GM13976 (cell line): ENCODE results near the gene PDE6G.

Source experiments
- DNase-seq: peaks from one replicate; pipeline ENCODE4 v3.0.0; 2012; ENCODE audit warnings: low spot score
- in situ Hi-C: fragments of 300-500 bp; cut with MboI; formaldehyde crosslinking; loops from one replicate; pipeline ENCODE4 v1.12.0; 2022; ENCODE audit warnings: low sequenced_read_pairs, mixed read lengths, inconsistent platforms; ENCODE audit not compliant: unreplicated experiment
- TF ChIP-seq, protein P1 (sequence below): IDR thresholded peaks from 2 replicates; pipeline ENCODE4 v1.5.1; 2012; ENCODE audit warnings: borderline replicate concordance, mild to moderate bottlenecking; ENCODE audit not compliant: insufficient read depth; ENCODE audit errors: extremely low read depth, missing control alignments, control extremely low read depth

PDE6G gene

DNA sequence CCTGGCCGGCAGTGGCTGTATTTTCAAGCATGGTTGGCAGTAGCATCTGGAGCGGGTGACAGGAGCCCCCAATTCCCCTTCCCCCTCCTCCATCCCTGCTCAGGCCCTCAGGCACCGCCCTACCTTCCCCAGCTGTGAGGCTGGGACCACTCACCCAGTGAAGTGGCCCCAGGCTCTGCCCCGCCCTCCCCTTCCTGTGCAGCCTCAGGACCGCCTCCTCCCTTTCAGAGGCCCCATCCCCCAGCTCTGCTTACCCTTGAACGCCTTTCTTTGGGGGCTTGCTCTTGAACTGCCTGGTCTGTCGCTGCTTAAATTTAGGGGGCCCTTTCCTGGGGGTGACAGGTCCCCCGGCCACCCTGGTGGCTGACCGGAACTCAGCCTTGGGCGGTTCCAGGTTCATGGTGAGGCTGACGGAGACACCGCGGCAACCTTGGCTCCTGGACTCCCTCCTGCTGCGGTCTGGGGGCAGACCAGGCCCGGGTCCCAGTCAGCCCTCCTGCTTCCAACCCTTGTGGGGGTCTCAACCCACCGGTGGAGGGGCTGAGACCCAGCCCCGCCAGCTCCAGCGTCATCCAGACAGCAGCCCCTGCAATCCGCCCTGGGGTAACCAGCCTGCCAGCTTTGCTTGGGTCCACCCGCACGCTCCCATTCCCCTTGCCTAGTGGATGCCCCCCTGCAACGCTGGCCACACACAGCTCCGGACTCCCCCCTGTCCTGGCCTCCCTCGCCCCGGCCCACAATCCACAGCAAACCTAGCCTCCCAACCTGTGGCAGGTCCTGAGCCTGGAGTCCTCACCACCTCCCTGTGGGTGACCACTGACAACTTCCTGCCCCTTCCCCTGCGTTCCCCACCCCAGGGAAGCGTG lies 3.2 kb downstream of the PDE6G start:
- in situ Hi-C loops, result no loop called here
- peak; percentile 84 for DNase-seq
- TF ChIP-seq, protein P1, sequence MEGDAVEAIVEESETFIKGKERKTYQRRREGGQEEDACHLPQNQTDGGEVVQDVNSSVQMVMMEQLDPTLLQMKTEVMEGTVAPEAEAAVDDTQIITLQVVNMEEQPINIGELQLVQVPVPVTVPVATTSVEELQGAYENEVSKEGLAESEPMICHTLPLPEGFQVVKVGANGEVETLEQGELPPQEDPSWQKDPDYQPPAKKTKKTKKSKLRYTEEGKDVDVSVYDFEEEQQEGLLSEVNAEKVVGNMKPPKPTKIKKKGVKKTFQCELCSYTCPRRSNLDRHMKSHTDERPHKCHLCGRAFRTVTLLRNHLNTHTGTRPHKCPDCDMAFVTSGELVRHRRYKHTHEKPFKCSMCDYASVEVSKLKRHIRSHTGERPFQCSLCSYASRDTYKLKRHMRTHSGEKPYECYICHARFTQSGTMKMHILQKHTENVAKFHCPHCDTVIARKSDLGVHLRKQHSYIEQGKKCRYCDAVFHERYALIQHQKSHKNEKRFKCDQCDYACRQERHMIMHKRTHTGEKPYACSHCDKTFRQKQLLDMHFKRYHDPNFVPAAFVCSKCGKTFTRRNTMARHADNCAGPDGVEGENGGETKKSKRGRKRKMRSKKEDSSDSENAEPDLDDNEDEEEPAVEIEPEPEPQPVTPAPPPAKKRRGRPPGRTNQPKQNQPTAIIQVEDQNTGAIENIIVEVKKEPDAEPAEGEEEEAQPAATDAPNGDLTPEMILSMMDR, result no peak

DNA sequence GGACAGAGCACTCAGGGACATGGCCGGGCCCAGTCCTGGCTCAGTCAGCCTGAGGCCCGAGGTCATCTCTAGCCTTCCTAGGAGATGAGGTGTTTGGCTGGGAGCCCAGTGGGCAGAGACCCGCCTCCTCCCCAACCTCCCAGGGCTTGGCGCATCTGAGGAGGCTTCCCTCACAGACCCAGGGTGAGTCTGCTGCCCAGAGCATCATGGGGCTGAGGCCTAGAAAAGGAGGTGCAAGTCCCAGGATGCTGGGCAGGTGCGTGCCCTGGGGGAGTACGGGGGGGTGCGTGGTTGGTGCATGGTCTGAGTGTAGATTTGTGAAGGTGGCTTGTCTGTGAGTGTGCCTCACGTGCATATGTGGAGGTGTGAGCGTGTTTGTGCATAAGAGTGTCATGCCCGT lies 4.7 kb downstream of the PDE6G start:
- in situ Hi-C loops, result no loop called here
- TF ChIP-seq, protein P1, result no peak
- DNase-seq, result no peak

DNA sequence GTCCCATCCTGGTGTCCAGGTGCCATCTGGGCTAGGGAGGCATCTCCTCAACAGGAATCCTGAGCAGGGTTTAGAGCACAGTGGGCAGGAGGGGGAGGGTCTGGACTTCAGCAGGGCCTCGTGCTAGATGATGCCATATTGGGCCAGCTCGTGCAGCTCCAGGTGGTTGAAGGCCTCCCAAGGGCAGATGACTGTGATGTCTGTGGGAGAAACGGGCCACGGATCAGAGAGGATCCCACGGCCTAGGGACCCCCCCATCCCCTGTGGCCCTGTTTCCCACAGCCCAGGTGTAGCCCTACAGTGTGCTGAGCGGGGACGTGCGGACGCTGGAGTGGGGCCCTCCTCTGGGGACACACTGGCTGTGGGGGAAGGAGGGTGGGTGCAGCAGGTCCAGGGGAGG lies 5.4 kb downstream of the PDE6G start:
- in situ Hi-C loops, result no loop called here
- DNase-seq, result no peak

DNA sequence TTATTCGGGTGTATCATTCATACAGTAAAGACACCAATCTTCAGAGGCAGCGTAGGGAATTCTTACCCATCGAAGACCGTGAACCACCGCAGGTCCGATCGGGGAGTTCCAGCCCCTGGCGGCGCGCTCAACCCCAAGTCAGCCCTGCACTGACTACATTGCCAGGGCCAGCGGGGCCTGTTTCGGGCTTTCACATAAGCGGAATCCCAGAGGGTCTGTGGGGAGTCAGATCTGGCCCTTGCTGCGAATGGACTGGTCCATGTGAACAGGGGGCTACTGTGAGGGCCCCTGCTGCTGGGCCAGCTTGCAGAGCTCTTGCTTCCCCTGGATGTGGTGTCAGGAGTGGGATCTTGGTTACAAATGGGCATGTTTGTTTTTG lies 7.6 kb downstream of the PDE6G start:
- TF ChIP-seq, protein P1, result no peak
- no peak for DNase-seq
- in situ Hi-C loops, result no loop called here

More for the DNA sequence above, 5.4 kb downstream of the PDE6G start:
- TF ChIP-seq, protein P1, result no peak

DNA sequence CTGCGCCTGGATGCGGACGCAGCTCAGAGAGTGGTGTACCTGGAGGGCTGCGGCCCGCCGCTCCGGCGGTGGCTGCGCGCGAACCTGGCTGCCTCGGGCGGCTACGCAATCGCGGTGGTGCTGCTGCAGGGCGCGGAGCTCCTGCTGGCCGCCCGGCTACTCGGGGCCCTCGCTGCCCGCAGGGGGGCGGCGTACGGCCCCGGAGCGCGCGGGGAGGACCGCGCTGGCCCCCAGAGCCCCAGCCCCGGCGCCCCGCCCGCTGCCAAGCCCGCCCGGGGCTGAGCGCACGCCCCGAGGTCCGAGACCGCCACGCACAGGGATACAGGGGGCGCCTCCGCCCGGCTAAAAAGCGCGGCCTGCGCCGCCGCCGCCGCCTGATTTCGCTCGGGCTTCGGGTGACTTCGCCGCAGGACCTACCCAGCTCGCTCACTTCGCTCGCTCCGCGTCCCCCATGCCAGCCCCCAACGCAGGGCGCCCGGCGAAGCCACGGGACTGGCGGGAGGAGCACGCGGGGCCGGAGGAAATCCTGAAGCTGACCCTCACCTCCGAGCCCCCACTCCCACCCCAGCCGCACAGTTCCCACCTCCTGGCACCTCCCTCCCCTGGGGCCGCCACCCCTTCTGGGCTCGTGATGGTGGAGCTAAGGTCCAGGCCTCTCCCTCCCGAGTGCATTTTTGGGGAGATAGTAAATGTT lies 8.2 kb downstream of the PDE6G start:
- TF ChIP-seq, protein P1, result no peak
- in situ Hi-C loops, result no loop called here
- DNase-seq, result no peak

DNA sequence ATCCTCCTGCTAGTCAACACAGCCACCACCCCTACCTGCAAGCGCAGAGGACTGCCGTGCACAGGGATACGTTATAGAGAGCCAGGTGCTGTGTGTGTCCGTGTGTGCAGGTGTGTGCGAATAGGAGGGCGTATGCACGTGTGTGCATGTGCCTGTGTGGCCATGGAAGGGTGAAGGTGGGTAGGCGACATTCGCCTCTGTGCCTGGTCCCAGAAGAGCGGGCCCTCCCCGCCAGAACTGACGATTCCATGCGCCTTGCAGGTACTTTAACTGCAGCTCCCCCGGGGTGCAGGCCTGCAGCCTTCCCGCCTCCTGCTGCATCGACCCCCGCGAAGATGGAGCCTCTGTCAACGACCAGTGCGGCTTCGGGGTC lies 8.7 kb downstream of the PDE6G start:
- in situ Hi-C loops, result no loop called here
- DNase-seq, result no peak
- TF ChIP-seq, protein P1, result no peak
